Kidney epithelial cell (primary cell): ENCODE results near the gene PHACTR2. TPM values are rescaled to one million over a fixed set of nuclear protein-coding genes. Genes with fewer than 3 reads are reported as not detected.

Experiments used
- DNase-seq: peaks from one replicate; pipeline ENCODE4 v3.0.0-alpha.2; 2010; ENCODE audit warnings: low read depth
- H3K27me3 ChIP-seq: 2 replicates; pipeline ENCODE4 v1.6.0; 2011; ENCODE audit warnings: low read length; ENCODE audit not compliant: control insufficient read depth, insufficient read depth
- H3K36me3 ChIP-seq: 2 replicates; pipeline ENCODE4 v1.5.1; 2011; ENCODE audit warnings: low read length; ENCODE audit not compliant: control insufficient read depth, insufficient read depth
- H3K4me3 ChIP-seq: 2 replicates; pipeline ENCODE4 v1.5.1; 2011; ENCODE audit warnings: low read depth, mild to moderate bottlenecking, control low read depth, low read length
- total RNA-seq: library from RNA; depleted of rRNA; stranded (reverse); fragments of >200 nt; gene quantifications from 2 replicates; pipeline ENCODE4 v1.2.3, GENCODE V29; 2015
- TF ChIP-seq, protein P1 (sequence below): IDR thresholded peaks from 2 replicates; pipeline ENCODE4 v1.5.1; 2011; ENCODE audit warnings: mild to moderate bottlenecking, moderate library complexity, low read length, control low read depth, inconsistent platforms; ENCODE audit not compliant: insufficient read depth, poor library complexity, severe bottlenecking

PHACTR2 gene
- total RNA-seq, 1 donor from 2014 or later: 19.6 TPM

- no peaks in the 10 kb centered on the region for H3K36me3 ChIP-seq
- no peaks in the 10 kb centered on the region for H3K27me3 ChIP-seq
- H3K4me3 ChIP-seq: no peak overlapping the region
- DNase-seq: no peak
- TF ChIP-seq, protein P1, sequence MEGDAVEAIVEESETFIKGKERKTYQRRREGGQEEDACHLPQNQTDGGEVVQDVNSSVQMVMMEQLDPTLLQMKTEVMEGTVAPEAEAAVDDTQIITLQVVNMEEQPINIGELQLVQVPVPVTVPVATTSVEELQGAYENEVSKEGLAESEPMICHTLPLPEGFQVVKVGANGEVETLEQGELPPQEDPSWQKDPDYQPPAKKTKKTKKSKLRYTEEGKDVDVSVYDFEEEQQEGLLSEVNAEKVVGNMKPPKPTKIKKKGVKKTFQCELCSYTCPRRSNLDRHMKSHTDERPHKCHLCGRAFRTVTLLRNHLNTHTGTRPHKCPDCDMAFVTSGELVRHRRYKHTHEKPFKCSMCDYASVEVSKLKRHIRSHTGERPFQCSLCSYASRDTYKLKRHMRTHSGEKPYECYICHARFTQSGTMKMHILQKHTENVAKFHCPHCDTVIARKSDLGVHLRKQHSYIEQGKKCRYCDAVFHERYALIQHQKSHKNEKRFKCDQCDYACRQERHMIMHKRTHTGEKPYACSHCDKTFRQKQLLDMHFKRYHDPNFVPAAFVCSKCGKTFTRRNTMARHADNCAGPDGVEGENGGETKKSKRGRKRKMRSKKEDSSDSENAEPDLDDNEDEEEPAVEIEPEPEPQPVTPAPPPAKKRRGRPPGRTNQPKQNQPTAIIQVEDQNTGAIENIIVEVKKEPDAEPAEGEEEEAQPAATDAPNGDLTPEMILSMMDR: no peak
Observed at GRCh38 chr6:143753678-143754077, 75.9 kb downstream of the PHACTR2 start.

DNA sequence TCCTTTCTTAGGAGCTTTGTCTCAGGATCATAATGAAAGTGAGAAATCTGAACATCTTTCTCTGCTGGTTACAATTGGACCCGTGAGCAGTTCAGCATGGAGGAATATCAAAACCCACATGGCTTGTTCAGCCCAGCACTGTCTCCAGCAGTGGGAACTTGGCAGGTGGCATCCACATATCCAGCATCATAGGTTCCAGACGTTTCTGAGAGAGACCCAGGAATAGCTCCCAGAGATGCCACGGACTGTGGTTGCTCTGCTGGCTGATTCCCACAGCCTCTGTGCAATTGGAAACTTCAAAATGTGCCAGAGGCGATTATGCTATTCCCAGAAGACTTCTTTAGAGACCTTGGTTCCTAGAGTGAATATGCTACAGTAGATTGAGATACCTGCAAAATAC lies 76.4 kb downstream of the PHACTR2 start:
- TF ChIP-seq, protein P1: no peak
- no peaks in the 10 kb centered on the region for H3K27me3 ChIP-seq
- H3K36me3 ChIP-seq: no peaks in the 10 kb centered on the region
- no peak for DNase-seq
- H3K4me3 ChIP-seq: no peak overlapping the region

DNA sequence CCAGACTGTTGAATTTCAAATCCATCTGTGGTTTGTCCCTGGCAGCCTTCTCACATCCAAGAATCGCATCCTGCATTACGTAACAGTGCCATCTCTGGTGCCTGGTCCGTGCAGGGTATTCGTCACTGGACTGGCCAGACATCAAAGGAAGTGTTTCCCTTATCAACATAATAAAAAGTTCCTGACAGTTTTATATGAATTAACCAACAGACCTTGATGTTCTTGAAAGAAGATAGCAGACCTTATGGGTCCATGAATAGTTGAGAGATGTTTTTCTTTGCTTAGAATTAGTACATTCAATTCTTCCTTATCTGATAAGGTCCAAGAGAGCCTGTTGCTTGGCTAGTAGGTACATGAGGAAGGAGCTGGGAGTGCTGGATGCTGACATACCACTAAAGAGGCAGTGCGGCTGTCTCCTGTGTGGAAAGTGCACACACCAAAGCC lies 77.6 kb downstream of the PHACTR2 start:
- TF ChIP-seq, protein P1: no peak

GRCh38 chr6:143757346-143757832 lies 79.6 kb downstream of the PHACTR2 start:
- Histone ChIP-seq H3K27me3 (no peaks in the 10 kb centered on the region), H3K36me3 (no peaks in the 10 kb centered on the region), H3K4me3 (no peak overlapping the region)
- TF ChIP-seq, protein P1: no peak
- DNase-seq: no peak

More for the DNA sequence above, 77.6 kb downstream of the PHACTR2 start:
- Histone ChIP-seq H3K27me3 (no peaks in the 10 kb centered on the region), H3K36me3 (no peaks in the 10 kb centered on the region), H3K4me3 (no peak overlapping the region)
- no peak for DNase-seq

DNA sequence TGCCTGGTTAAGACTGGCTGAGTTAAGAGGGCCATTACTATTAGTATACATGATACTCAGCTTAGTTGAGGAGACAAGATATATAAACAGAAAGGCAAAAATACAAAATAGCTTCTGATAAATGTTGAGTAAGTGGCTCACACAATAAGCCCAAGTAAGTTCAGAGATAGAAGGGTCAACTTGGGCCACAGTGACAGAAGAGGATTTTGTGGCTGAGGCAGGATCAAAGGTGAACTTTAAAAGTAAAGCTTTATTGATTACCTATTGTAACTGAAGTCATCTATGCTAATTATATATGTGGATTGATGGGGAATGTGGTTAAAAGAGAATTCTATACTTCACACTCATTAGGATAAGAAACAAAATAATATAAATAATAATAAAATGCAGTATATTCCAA lies 80.8 kb downstream of the PHACTR2 start:
- DNase-seq: no peak
- TF ChIP-seq, protein P1: no peak
- no peaks in the 10 kb centered on the region for H3K27me3 ChIP-seq
- H3K36me3 ChIP-seq: no peaks in the 10 kb centered on the region
- H3K4me3 ChIP-seq: no peak overlapping the region

DNA sequence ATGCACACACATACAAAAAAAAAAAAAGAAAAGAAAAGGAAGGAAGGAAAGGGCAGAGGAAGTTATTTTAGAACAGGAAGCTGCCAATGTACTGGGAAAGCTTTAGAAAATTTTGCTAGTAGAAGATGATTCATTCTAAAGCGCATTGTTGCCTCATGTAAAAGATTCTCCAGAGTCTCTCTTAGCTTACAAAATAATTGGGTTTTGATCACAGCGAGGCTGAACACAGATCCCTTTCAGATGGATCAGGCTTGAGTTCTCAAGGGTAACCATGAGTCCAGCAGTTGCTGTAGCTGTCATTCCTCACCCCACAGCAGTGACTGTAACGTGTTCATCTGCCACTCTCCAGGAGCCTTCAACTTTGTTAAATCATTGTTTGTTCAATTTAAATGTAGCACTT lies 81.9 kb downstream of the PHACTR2 start:
- H3K27me3 ChIP-seq: no peaks in the 10 kb centered on the region
- no peak overlapping the region for H3K4me3 ChIP-seq
- DNase-seq: no peak
- TF ChIP-seq, protein P1: no peak
- H3K36me3 ChIP-seq: no peaks in the 10 kb centered on the region
